Measurements from ENCODE around the gene RFX7.

RFX7 gene

GRCh38 chr15:56053046-56053400 lies 190.7 kb downstream of the RFX7 start:
- Histone ChIP-seq H3K4me2 (ENCODE audit: low read depth, low read length, poor library complexity, severe bottlenecking) (no peak overlapping the region), H3K9me3 (ENCODE audit: insufficient read depth, low read length) (no peaks in the 10 kb centered on the region), H3K9me2 (replicated peaks; ENCODE audit: insufficient read depth, low read length) (no peaks in the 10 kb centered on the region), H3K27ac (ENCODE audit: low read depth, low read length) (no peak overlapping the region), H3K36me3 (ENCODE audit: low read length) (no peaks in the 10 kb centered on the region), H3K27me3 (ENCODE audit: low read length) (no peaks in the 10 kb centered on the region), H4K20me1 (ENCODE audit: low read depth, low read length) (no peaks in the 10 kb centered on the region), H3K9ac (ENCODE audit: low read length) (no peak overlapping the region), H2AFZ (ENCODE audit: low read depth, low read length, severe bottlenecking) (peak overlapping the region; percentile 36), H3K4me3 (ENCODE audit: insufficient read depth, low read length, poor library complexity, severe bottlenecking) (no peak overlapping the region), H3F3A (ENCODE audit: insufficient read depth) (no peaks in the 10 kb centered on the region), H3K79me2 (ENCODE audit: insufficient read depth, low read length) (no peaks in the 10 kb centered on the region)
- no peak for TF ChIP-seq EZH2phosphoT487 (conservative IDR thresholded peaks at IDR 0.05; ENCODE audit: low read length)
- TF ChIP-seq, protein P1, sequence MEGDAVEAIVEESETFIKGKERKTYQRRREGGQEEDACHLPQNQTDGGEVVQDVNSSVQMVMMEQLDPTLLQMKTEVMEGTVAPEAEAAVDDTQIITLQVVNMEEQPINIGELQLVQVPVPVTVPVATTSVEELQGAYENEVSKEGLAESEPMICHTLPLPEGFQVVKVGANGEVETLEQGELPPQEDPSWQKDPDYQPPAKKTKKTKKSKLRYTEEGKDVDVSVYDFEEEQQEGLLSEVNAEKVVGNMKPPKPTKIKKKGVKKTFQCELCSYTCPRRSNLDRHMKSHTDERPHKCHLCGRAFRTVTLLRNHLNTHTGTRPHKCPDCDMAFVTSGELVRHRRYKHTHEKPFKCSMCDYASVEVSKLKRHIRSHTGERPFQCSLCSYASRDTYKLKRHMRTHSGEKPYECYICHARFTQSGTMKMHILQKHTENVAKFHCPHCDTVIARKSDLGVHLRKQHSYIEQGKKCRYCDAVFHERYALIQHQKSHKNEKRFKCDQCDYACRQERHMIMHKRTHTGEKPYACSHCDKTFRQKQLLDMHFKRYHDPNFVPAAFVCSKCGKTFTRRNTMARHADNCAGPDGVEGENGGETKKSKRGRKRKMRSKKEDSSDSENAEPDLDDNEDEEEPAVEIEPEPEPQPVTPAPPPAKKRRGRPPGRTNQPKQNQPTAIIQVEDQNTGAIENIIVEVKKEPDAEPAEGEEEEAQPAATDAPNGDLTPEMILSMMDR (IDR thresholded peaks at IDR 0.05; ENCODE audit: insufficient read depth, low read length, poor library complexity, severe bottlenecking), result no peak

DNA sequence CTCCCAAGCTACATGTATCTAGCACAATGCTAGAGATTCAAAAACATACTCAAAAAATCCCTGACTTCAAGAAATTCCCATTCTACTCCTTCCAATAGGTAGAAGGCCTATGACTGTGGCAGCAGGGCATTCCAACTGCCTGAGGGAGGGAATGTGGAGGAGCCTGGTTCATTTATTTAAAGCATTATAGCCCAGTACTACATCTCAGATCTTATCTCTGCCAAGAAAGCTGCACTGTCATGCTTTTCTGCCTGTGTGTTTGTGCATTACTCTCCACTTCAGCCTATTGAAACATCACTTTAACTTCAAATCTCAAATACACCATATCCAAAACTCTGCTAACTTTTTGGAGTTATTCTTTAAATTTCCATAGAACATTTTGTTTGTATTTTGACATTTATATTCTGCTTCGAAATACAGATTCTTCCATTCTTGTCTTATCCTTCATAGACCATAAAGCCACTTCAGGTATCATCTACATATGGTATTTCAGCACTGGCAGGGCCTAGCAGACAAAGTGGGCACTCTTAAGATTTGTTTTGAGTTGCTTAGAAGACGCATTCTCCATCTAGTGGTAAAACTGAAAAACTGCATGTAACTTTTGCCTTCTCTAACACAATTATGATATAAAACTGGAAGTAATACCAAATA lies 191.2 kb downstream of the RFX7 start:
- no peaks in the 10 kb centered on the region for H3K9me3 ChIP-seq (ENCODE audit: insufficient read depth, low read length)
- H2AFZ ChIP-seq (ENCODE audit: low read depth, low read length, severe bottlenecking), result no peak overlapping the region
- no peaks in the 10 kb centered on the region for H3F3A ChIP-seq (ENCODE audit: insufficient read depth)
- no peak overlapping the region for H3K4me3 ChIP-seq (ENCODE audit: insufficient read depth, low read length, poor library complexity, severe bottlenecking)
- no peaks in the 10 kb centered on the region for H3K27me3 ChIP-seq (ENCODE audit: low read length)
- H3K4me2 ChIP-seq (ENCODE audit: low read depth, low read length, poor library complexity, severe bottlenecking), result no peak overlapping the region
- no peaks in the 10 kb centered on the region for H3K79me2 ChIP-seq (ENCODE audit: insufficient read depth, low read length)
- H3K36me3 ChIP-seq (ENCODE audit: low read length), result no peaks in the 10 kb centered on the region
- H3K9me2 ChIP-seq (replicated peaks; ENCODE audit: insufficient read depth, low read length), result no peaks in the 10 kb centered on the region
- H3K27ac ChIP-seq (ENCODE audit: low read depth, low read length), result no peak overlapping the region
- no peak for TF ChIP-seq EZH2phosphoT487 (conservative IDR thresholded peaks at IDR 0.05; ENCODE audit: low read length)
- TF ChIP-seq, protein P1 (IDR thresholded peaks at IDR 0.05; ENCODE audit: insufficient read depth, low read length, poor library complexity, severe bottlenecking), result peak; percentile 72
- H4K20me1 ChIP-seq (ENCODE audit: low read depth, low read length), result no peaks in the 10 kb centered on the region
- H3K9ac ChIP-seq (ENCODE audit: low read length), result no peak overlapping the region

- no peaks in the 10 kb centered on the region for H4K20me1 ChIP-seq (ENCODE audit: low read depth, low read length)
- no peaks in the 10 kb centered on the region for H3K79me2 ChIP-seq (ENCODE audit: insufficient read depth, low read length)
- H3K9me3 ChIP-seq (ENCODE audit: insufficient read depth, low read length), result no peaks in the 10 kb centered on the region
- H2AFZ ChIP-seq (ENCODE audit: low read depth, low read length, severe bottlenecking), result no peak overlapping the region
- H3K27me3 ChIP-seq (ENCODE audit: low read length), result no peaks in the 10 kb centered on the region
- H3K4me3 ChIP-seq (ENCODE audit: insufficient read depth, low read length, poor library complexity, severe bottlenecking), result no peak overlapping the region
- no peaks in the 10 kb centered on the region for H3K36me3 ChIP-seq (ENCODE audit: low read length)
- no peak overlapping the region for H3K27ac ChIP-seq (ENCODE audit: low read depth, low read length)
- TF ChIP-seq, protein P1 (IDR thresholded peaks at IDR 0.05; ENCODE audit: insufficient read depth, low read length, poor library complexity, severe bottlenecking), result no peak
- no peak for TF ChIP-seq EZH2phosphoT487 (conservative IDR thresholded peaks at IDR 0.05; ENCODE audit: low read length)
- no peak overlapping the region for H3K4me2 ChIP-seq (ENCODE audit: low read depth, low read length, poor library complexity, severe bottlenecking)
- no peaks in the 10 kb centered on the region for H3F3A ChIP-seq (ENCODE audit: insufficient read depth)
- no peaks in the 10 kb centered on the region for H3K9me2 ChIP-seq (replicated peaks; ENCODE audit: insufficient read depth, low read length)
- H3K9ac ChIP-seq (ENCODE audit: low read length), result no peak overlapping the region
Observed at GRCh38 chr15:56051676-56052075, 192.0 kb downstream of the RFX7 start.

All from SU-DHL-6 (cell line).